ENCODE data around the gene LAIR1.

DNA sequence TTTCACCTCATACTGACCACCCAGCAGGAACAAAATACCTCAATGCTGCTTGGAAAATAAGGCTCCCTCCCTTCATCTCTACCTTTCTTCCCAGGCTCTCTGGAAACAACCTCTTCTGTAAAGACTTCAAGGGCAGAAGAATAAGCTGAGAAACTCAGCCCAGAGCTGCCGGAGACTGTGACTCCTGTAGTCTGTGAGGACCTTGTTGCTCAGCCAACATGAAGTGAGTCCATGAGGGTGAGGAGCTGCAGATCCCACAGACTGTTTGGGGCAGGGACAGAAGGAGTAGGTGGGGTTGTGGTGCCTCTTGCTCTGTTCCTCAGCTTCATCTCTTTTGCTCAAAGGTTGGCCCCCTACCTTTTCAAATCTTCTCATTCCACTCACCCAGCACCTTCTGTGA lies 59.6 kb downstream of the LAIR1 start:
- TF ChIP-seq, protein P1, sequence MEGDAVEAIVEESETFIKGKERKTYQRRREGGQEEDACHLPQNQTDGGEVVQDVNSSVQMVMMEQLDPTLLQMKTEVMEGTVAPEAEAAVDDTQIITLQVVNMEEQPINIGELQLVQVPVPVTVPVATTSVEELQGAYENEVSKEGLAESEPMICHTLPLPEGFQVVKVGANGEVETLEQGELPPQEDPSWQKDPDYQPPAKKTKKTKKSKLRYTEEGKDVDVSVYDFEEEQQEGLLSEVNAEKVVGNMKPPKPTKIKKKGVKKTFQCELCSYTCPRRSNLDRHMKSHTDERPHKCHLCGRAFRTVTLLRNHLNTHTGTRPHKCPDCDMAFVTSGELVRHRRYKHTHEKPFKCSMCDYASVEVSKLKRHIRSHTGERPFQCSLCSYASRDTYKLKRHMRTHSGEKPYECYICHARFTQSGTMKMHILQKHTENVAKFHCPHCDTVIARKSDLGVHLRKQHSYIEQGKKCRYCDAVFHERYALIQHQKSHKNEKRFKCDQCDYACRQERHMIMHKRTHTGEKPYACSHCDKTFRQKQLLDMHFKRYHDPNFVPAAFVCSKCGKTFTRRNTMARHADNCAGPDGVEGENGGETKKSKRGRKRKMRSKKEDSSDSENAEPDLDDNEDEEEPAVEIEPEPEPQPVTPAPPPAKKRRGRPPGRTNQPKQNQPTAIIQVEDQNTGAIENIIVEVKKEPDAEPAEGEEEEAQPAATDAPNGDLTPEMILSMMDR (IDR thresholded peaks at IDR 0.05), result no peak
- no peak for TF ChIP-seq POLR2A (IDR thresholded peaks at IDR 0.05)
- no peak for TF ChIP-seq EP300 (IDR thresholded peaks at IDR 0.05; ENCODE audit: low read depth)
- TF ChIP-seq POLR2AphosphoS5 (IDR thresholded peaks at IDR 0.05), result no peak
